GM23338 (cell line): ENCODE measurements around the gene RNF187. TPM values are rescaled to one million over a fixed set of nuclear protein-coding genes. Genes with fewer than 3 reads are reported as not detected.
A peak's percentile ranks its signal among the peaks of the same experiment; 100 is the strongest.

Source experiments
- ATAC-seq: fragments of 200-7000 bp; cut with Tn5 transposase; 3 replicates; pipeline ENCODE4 v1.9.1; 2020
- DNase-seq: peaks from one replicate; pipeline ENCODE4 v3.0.0-alpha.2; 2015; ENCODE audit warnings: low spot score
- H2AFZ ChIP-seq: fragments of 200-600 bp; sonication (generic); 2 replicates; pipeline ENCODE4 v1.8.0; 2016; ENCODE audit warnings: antibody characterized with exemption, mild to moderate bottlenecking, moderate library complexity
- H3F3A ChIP-seq: fragments of 200-600 bp; sonication (generic); replicated peaks from 2 replicates; pipeline ENCODE4 v1.8.0; 2017; ENCODE audit warnings: antibody characterized with exemption, mixed run types, low read depth
- H3K27ac ChIP-seq: fragments of 200-600 bp; sonication (generic); 2 replicates; pipeline ENCODE4 v1.6.1; 2016; ENCODE audit warnings: low read depth
- H3K27me3 ChIP-seq: fragments of 200-600 bp; sonication (generic); 2 replicates; pipeline ENCODE4 v1.8.0; 2016; ENCODE audit warnings: mild to moderate bottlenecking, mixed run types, moderate library complexity; ENCODE audit not compliant: insufficient read depth
- H3K36me3 ChIP-seq: fragments of 200-600 bp; sonication (generic); 2 replicates; pipeline ENCODE4 v1.8.0; 2016; ENCODE audit warnings: mild to moderate bottlenecking; ENCODE audit not compliant: insufficient read depth
- H3K4me1 ChIP-seq: fragments of 200-600 bp; sonication (generic); 2 replicates; pipeline ENCODE4 v1.8.0; 2016; ENCODE audit warnings: mild to moderate bottlenecking, moderate library complexity; ENCODE audit not compliant: insufficient read depth
- H3K4me2 ChIP-seq: fragments of 200-600 bp; sonication (generic); 2 replicates; pipeline ENCODE4 v1.7.1; 2017; ENCODE audit warnings: mixed run types
- H3K4me3 ChIP-seq: fragments of 200-600 bp; sonication (generic); 2 replicates; pipeline ENCODE4 v1.6.1; 2016; ENCODE audit warnings: mixed run types
- H3K79me2 ChIP-seq: fragments of 200-600 bp; sonication (generic); replicated peaks from 2 replicates; pipeline ENCODE4 v1.8.0; 2017; ENCODE audit warnings: mild to moderate bottlenecking; ENCODE audit not compliant: insufficient read depth
- H3K9me2 ChIP-seq: fragments of 200-600 bp; sonication (generic); 2 replicates; pipeline ENCODE4 v1.8.0; 2017; ENCODE audit not compliant: insufficient read depth
- H4K20me1 ChIP-seq: fragments of 200-600 bp; sonication (generic); replicated peaks from 2 replicates; pipeline ENCODE4 v1.8.0; 2017; ENCODE audit warnings: mild to moderate bottlenecking; ENCODE audit not compliant: insufficient read depth
- H3K27ac Mint-ChIP-seq: 2 replicates; pipeline ENCODE4 v1.8.0; 2020; ENCODE audit warnings: inconsistent platforms, mild to moderate bottlenecking, moderate library complexity, mixed read lengths
- H3K27me3 Mint-ChIP-seq: 3 replicates; pipeline ENCODE4 v1.8.0; 2022; ENCODE audit warnings: low read depth, mild to moderate bottlenecking, moderate library complexity, mixed read lengths, inconsistent platforms; ENCODE audit not compliant: insufficient read depth, poor library complexity
- H3K36me3 Mint-ChIP-seq: 3 replicates; pipeline ENCODE4 v1.8.0; 2021; ENCODE audit warnings: low read depth, mild to moderate bottlenecking, inconsistent platforms, moderate library complexity, mixed read lengths
- H3K4me1 Mint-ChIP-seq: 3 replicates; pipeline ENCODE4 v1.8.0; 2020; ENCODE audit warnings: mild to moderate bottlenecking, inconsistent platforms, mixed read lengths
- H3K4me3 Mint-ChIP-seq: 3 replicates; pipeline ENCODE4 v1.8.0; 2021; ENCODE audit warnings: moderate library complexity, mild to moderate bottlenecking, inconsistent platforms, mixed read lengths
- H3K9me3 Mint-ChIP-seq: 3 replicates; pipeline ENCODE4 v1.8.0; 2020; ENCODE audit warnings: moderate library complexity, mild to moderate bottlenecking, inconsistent platforms, mixed read lengths
- CREB1 ChIP-seq: fragments of 250-450 bp; sonication (Bioruptor Pico); IDR thresholded peaks from 2 replicates; pipeline ENCODE4 v1.5.0; 2020; ENCODE audit warnings: low read depth, mild to moderate bottlenecking, moderate library complexity
- ETS1 ChIP-seq: IDR thresholded peaks from 2 replicates; pipeline ENCODE4 v1.6.1; 2016; ENCODE audit warnings: antibody characterized with exemption
- EZH2 ChIP-seq: fragments of 200-600 bp; sonication (generic); IDR thresholded peaks from one replicate; pipeline ENCODE4 v1.8.0; 2017; ENCODE audit warnings: antibody characterized with exemption, mild to moderate bottlenecking, low read depth; ENCODE audit not compliant: unreplicated experiment
- EZH2phosphoT487 ChIP-seq: fragments of 200-600 bp; sonication (generic); IDR thresholded peaks from one replicate; pipeline ENCODE4 v1.8.1; 2018; ENCODE audit warnings: antibody characterized with exemption; ENCODE audit not compliant: unreplicated experiment
- JUNB ChIP-seq: IDR thresholded peaks from one replicate; pipeline ENCODE4 v1.6.1; 2016; ENCODE audit warnings: antibody characterized with exemption; ENCODE audit not compliant: unreplicated experiment
- NANOG ChIP-seq: IDR thresholded peaks from 2 replicates; pipeline ENCODE4 v1.6.1; 2016; ENCODE audit warnings: antibody characterized with exemption, borderline replicate concordance
- POLR2AphosphoS5 ChIP-seq: IDR thresholded peaks from 2 replicates; pipeline ENCODE4 v1.6.1; 2016; ENCODE audit warnings: antibody characterized with exemption, low read depth
- ZNF114 ChIP-seq: fragments of 250-450 bp; sonication (Bioruptor Pico); IDR thresholded peaks from 2 replicates; pipeline ENCODE4 v1.5.0; 2020; ENCODE audit warnings: mild to moderate bottlenecking, moderate library complexity
- ZNF331 ChIP-seq: fragments of 250-450 bp; sonication (Bioruptor Pico); IDR thresholded peaks from 2 replicates; pipeline ENCODE4 v1.5.0; 2020; ENCODE audit warnings: low read depth, mild to moderate bottlenecking, moderate library complexity
- polyA plus RNA-seq: library from polyadenylated mRNA; unstranded; fragments of >200 nt; fragmentation: Nextera tagmentation; extraction: Ambion mirVana; gene quantifications from 2 replicates; pipeline ENCODE4 v1.2.1, GENCODE V29; 2016
- total RNA-seq: library from RNA; depleted of rRNA; stranded (reverse); fragments of >200 nt; shearing (Covaris generic); gene quantifications from 2 replicates; pipeline ENCODE4 v1.2.3, GENCODE V29; 2014
- TF ChIP-seq, protein P1 (sequence below), 2 experiments: fragments of 200-600 bp in 1 of 2; sonication (generic) in 1 of 2; conservative IDR thresholded peaks; 2 replicates each; pipeline versions ENCODE4 v1.5.1 to v1.6.1; 2016 to 2017; ENCODE audit warnings: antibody characterized with exemption in 2 of 2, low read depth in 2 of 2, mild to moderate bottlenecking in 2 of 2, moderate library complexity in 1 of 2

Gene RNF187
- total and polyA plus RNA-seq, 2 experiments from 2014 or later: 24.8 to 55.3 TPM

DNA sequence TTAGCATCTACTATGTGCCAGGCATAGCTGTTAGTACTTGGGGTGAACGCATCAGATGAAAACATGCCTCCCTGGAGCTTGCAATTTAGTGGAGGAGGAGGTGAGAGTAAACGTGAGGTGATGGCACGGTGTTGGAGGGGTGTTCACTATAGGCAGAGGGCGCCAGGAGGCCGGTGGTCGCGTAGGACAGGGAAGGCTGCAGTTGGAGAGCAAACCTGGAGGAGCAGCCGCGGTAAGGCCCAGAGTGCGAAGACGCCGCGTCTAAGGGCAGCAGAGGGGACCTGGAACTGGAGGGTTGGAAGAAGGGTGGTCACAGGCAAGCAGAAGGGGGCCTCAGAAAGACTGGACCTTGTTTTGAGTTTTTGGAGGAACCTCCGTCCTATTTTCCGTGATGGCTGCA, 40.3 kb upstream of the RNF187 start:
- peak overlapping the region; percentile 77 for H3K4me3 Mint-ChIP-seq
- peak overlapping the region; percentile 75 for H3K4me3 ChIP-seq
- H3K27ac ChIP-seq: no peak overlapping the region
- no peak overlapping the region; the same call in 1 of the 2 replicates for H2AFZ ChIP-seq
- DNase-seq (peak; percentile 75), ATAC-seq (peak; percentile 85)
- H3K9me3 Mint-ChIP-seq: no peaks in the 10 kb centered on the region
- peak overlapping the region; percentile 92 for H3K4me2 ChIP-seq
- TF ChIP-seq NANOG: no peak
- TF ChIP-seq, protein P1, sequence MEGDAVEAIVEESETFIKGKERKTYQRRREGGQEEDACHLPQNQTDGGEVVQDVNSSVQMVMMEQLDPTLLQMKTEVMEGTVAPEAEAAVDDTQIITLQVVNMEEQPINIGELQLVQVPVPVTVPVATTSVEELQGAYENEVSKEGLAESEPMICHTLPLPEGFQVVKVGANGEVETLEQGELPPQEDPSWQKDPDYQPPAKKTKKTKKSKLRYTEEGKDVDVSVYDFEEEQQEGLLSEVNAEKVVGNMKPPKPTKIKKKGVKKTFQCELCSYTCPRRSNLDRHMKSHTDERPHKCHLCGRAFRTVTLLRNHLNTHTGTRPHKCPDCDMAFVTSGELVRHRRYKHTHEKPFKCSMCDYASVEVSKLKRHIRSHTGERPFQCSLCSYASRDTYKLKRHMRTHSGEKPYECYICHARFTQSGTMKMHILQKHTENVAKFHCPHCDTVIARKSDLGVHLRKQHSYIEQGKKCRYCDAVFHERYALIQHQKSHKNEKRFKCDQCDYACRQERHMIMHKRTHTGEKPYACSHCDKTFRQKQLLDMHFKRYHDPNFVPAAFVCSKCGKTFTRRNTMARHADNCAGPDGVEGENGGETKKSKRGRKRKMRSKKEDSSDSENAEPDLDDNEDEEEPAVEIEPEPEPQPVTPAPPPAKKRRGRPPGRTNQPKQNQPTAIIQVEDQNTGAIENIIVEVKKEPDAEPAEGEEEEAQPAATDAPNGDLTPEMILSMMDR (conservative IDR thresholded peaks at IDR 0.05; ENCODE audit: low read depth in 2 of 2): peak in 1 of 2 experiments; percentile 57; a peak in 2 of 4 replicates
- H3K36me3 Mint-ChIP-seq: no peaks in the 10 kb centered on the region
- H3K27me3 ChIP-seq: peaks cover 80% of the 10 kb centered on the region
- H3F3A ChIP-seq: no peaks in the 10 kb centered on the region; the same call in none of the 2 replicates
- H3K79me2 ChIP-seq: no peaks in the 10 kb centered on the region
- peaks cover 51% of the 10 kb centered on the region for H3K27me3 Mint-ChIP-seq
- peaks cover 15% of the 10 kb centered on the region; the same call in 2 of the 3 replicates for H3K4me1 Mint-ChIP-seq
- H3K27ac Mint-ChIP-seq: no peak overlapping the region
- peaks cover 12% of the 10 kb centered on the region; the same call in 1 of the 2 replicates for H3K4me1 ChIP-seq
- H3K36me3 ChIP-seq: no peaks in the 10 kb centered on the region
- H3K9me2 ChIP-seq: 0 out of 2 replicates have a peak, but pooled peaks cover 6% of the 10 kb centered on the region
- 0 out of 2 replicates have a peak, but pooled peaks cover 3% of the 10 kb centered on the region for H4K20me1 ChIP-seq

DNA sequence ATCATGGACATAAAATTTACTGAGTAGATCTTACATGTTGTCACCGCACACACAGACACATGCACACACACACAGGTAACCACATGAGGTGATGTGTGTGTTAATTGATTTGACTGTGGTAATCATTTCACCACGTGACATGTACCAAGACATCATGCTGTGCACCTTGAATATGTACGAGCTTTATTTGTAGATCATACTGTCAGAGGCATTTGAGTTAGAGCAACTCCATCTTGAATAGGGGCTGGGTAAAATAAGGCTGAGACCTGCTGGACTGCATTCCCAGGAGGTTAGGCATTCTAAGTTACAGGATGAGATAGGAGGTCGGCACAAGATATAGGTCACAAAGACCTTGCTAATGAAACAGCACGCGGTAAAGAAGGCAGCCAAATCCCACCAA, 38.8 kb upstream of the RNF187 start:
- H3K27me3 ChIP-seq: peaks cover 65% of the 10 kb centered on the region
- no peak overlapping the region for H3K4me3 Mint-ChIP-seq
- no peak overlapping the region for H3K4me2 ChIP-seq
- DNase-seq (no peak), ATAC-seq (no peak)
- H3K4me1 Mint-ChIP-seq: peaks cover 15% of the 10 kb centered on the region; the same call in 2 of the 3 replicates
- no peak overlapping the region for H3K27ac ChIP-seq
- no peaks in the 10 kb centered on the region; the same call in none of the 2 replicates for H3F3A ChIP-seq
- TF ChIP-seq NANOG: no peak
- no peak for TF ChIP-seq ZNF114 (CRISPR knock-in tag)
- H3K27ac Mint-ChIP-seq: no peak overlapping the region
- no peaks in the 10 kb centered on the region for H3K9me2 ChIP-seq
- H4K20me1 ChIP-seq: 0 out of 2 replicates have a peak, but pooled peaks cover 3% of the 10 kb centered on the region
- no peaks in the 10 kb centered on the region for H3K36me3 Mint-ChIP-seq
- no peak overlapping the region for H2AFZ ChIP-seq
- no peak overlapping the region for H3K4me3 ChIP-seq
- H3K4me1 ChIP-seq: peaks cover 12% of the 10 kb centered on the region; the same call in 1 of the 2 replicates
- H3K36me3 ChIP-seq: no peaks in the 10 kb centered on the region
- no peaks in the 10 kb centered on the region for H3K79me2 ChIP-seq
- H3K27me3 Mint-ChIP-seq: peaks cover 48% of the 10 kb centered on the region
- H3K9me3 Mint-ChIP-seq: no peaks in the 10 kb centered on the region

DNA sequence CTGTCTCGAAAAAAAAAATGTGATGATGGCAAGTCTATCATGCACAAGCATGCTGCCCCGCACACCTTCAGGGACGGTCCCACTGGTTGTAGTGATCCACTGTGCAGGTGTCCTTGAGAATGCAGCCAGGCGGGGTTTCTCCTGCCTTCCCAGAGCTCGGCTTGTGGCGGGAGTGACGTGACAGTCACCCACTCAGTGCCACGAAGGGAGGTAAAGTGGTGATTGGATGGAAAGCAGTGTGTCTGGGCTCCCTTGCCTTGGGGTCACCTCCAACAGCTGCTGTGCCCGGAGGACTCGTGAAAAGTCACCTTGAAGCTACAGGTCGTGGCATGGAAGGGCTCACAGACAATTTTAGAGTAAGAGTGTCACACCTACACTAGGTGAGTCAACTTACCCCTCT, 37.0 kb upstream of the RNF187 start:
- H3K79me2 ChIP-seq: no peaks in the 10 kb centered on the region
- H3K27ac Mint-ChIP-seq: no peak overlapping the region
- H4K20me1 ChIP-seq: peaks cover 12% of the 10 kb centered on the region
- H3K27me3 ChIP-seq: peaks cover 46% of the 10 kb centered on the region
- H3K36me3 Mint-ChIP-seq: peaks cover 5% of the 10 kb centered on the region; the same call in 2 of the 3 replicates
- peaks cover 9% of the 10 kb centered on the region; the same call in 1 of the 2 replicates for H3K4me1 ChIP-seq
- peaks cover 13% of the 10 kb centered on the region for H3K4me1 Mint-ChIP-seq
- H3K36me3 ChIP-seq: no peaks in the 10 kb centered on the region
- no peak overlapping the region for H3K27ac ChIP-seq
- no peaks in the 10 kb centered on the region; the same call in none of the 2 replicates for H3F3A ChIP-seq
- no peak overlapping the region for H3K4me3 ChIP-seq
- no peak for DNase-seq
- no peak overlapping the region for H3K4me3 Mint-ChIP-seq
- H3K27me3 Mint-ChIP-seq: peaks cover 34% of the 10 kb centered on the region
- ATAC-seq: no peak
- H3K9me2 ChIP-seq: no peaks in the 10 kb centered on the region
- no peak overlapping the region for H2AFZ ChIP-seq
- no peaks in the 10 kb centered on the region for H3K9me3 Mint-ChIP-seq
- H3K4me2 ChIP-seq: no peak overlapping the region
- TF ChIP-seq ETS1: no peak
- no peak for TF ChIP-seq EZH2phosphoT487
- TF ChIP-seq, protein P1 (conservative IDR thresholded peaks at IDR 0.05; ENCODE audit: low read depth in 2 of 2): no peak
- no peak for TF ChIP-seq JUNB
- no peak for TF ChIP-seq POLR2AphosphoS5
- TF ChIP-seq NANOG: no peak
- TF ChIP-seq ZNF331 (CRISPR knock-in tag): no peak
- TF ChIP-seq ZNF114 (CRISPR knock-in tag): no peak
- no peak for TF ChIP-seq EZH2
- no peak for TF ChIP-seq CREB1 (CRISPR knock-in tag)
